Fibroblast of skin of scalp (primary cell): Measurements from ENCODE around the gene GP1BA.
"Not testable (repeated sequence)": the region's sequence is repeated elsewhere in the genome, so short reads cannot be mapped to it uniquely, and the experiment has no call there.

Source experiments
- DNase-seq: peaks from one replicate; pipeline ENCODE4 v3.0.0-alpha.2; 2013

Gene GP1BA

GRCh38 chr17:4901648-4902344 is 30.3 kb upstream of the GP1BA start:
- no peak for DNase-seq

GRCh38 chr17:4902540-4902939 is 29.5 kb upstream of the GP1BA start:
- DNase-seq: no peak

- DNase-seq: peak; percentile 65
Measured at GRCh38 chr17:4903051-4903818, 28.8 kb upstream of the GP1BA start, which contains the start of gene CHRNE. Gene CHRNE, minus strand, starts transcription at chr17:4903098. Its CDS starts 35 bp downstream, at chr17:4903063.

- not testable (repeated sequence) for DNase-seq
Measured at GRCh38 chr17:4906642-4907041, 25.4 kb upstream of the GP1BA start.

- peak; percentile 18 for DNase-seq
Measured at GRCh38 chr17:4908301-4908700, 23.8 kb upstream of the GP1BA start.

- DNase-seq: peak; percentile 91
Measured at GRCh38 chr17:4908711-4909496, 23.2 kb upstream of the GP1BA start.

GRCh38 chr17:4913994-4914393 is 18.1 kb upstream of the GP1BA start:
- peak; percentile 31 for DNase-seq

GRCh38 chr17:4914551-4914950 is 17.5 kb upstream of the GP1BA start:
- DNase-seq: not testable (repeated sequence)

GRCh38 chr17:4919511-4920047 is 12.5 kb upstream of the GP1BA start:
- no peak for DNase-seq

- no peak for DNase-seq
Measured at GRCh38 chr17:4920351-4921048, 11.6 kb upstream of the GP1BA start.

GRCh38 chr17:4921320-4921719 is 10.8 kb upstream of the GP1BA start:
- no peak for DNase-seq

GRCh38 chr17:4926577-4927335 is 5.3 kb upstream of the GP1BA start:
- DNase-seq: not testable (repeated sequence)

- no peak for DNase-seq
Measured at GRCh38 chr17:4928881-4929280, 3.2 kb upstream of the GP1BA start.

- DNase-seq: no peak
Measured at GRCh38 chr17:4932756-4933155, 679 bp downstream of the GP1BA start.

- no peak for DNase-seq
Measured at GRCh38 chr17:4933646-4934045, 1.6 kb downstream of the GP1BA start.

GRCh38 chr17:4934173-4934979 is 2.3 kb downstream of the GP1BA start:
- peak; percentile 53 for DNase-seq

- no peak for DNase-seq
Measured at GRCh38 chr17:4935650-4936049, 3.6 kb downstream of the GP1BA start.

- no peak for DNase-seq
Measured at GRCh38 chr17:4936436-4936835, 4.4 kb downstream of the GP1BA start.

GRCh38 chr17:4937553-4937952 is 5.5 kb downstream of the GP1BA start:
- no peak for DNase-seq

GRCh38 chr17:4938069-4938491 is 6.0 kb downstream of the GP1BA start:
- DNase-seq: no peak
